PC-9 (cell line): Measurements from ENCODE around the gene ATP2B2. TPM values are rescaled to one million over a fixed set of nuclear protein-coding genes. Genes with fewer than 3 reads are reported as not detected.

Source experiments
- BruUV-seq: library from RNA; stranded (reverse); fragments of 400-500 nt; replicated peaks from 2 replicates; lab custom pipeline; 2021; lab: Mats Ljungman, UMichigan
- CTCF ChIA-PET: fragments of 300-600 bp; sonication (Branson Sonifier 250); formaldehyde crosslinking; loops from one replicate; lab custom pipeline; 2022; ENCODE audit warnings: antibody characterized with exemption; lab: Charles Lee
- POLR2A ChIA-PET: fragments of 300-600 bp; sonication (Branson Sonifier 250); formaldehyde crosslinking; loops from one replicate; lab custom pipeline; 2022; ENCODE audit warnings: antibody characterized with exemption; ENCODE audit not compliant: unreplicated experiment; lab: Charles Lee
- DNase-seq, 2 experiments: peaks; one replicate each; pipeline versions ENCODE4 v3.0.0 to v3.0.0-alpha.2; 2015 to 2022; ENCODE audit warnings: mixed read lengths in 1 of 2
- H2AFZ ChIP-seq: fragments of 200-600 bp; sonication (generic); 2 replicates; pipeline ENCODE4 v1.8.1; 2017; ENCODE audit warnings: antibody characterized with exemption
- H3F3A ChIP-seq: fragments of 200-600 bp; sonication (generic); 2 replicates; pipeline ENCODE4 v1.8.1; 2017; ENCODE audit warnings: antibody characterized with exemption, mild to moderate bottlenecking, low read depth; ENCODE audit not compliant: insufficient read depth
- H3K27ac ChIP-seq: fragments of 200-600 bp; sonication (generic); 2 replicates; pipeline ENCODE4 v1.6.1; 2016; ENCODE audit warnings: mixed run types
- H3K27me3 ChIP-seq: fragments of 200-600 bp; sonication (generic); 2 replicates; pipeline ENCODE4 v1.6.1; 2016; ENCODE audit warnings: low read depth, mixed run types; ENCODE audit not compliant: insufficient read depth
- H3K36me3 ChIP-seq: fragments of 200-600 bp; sonication (generic); 2 replicates; pipeline ENCODE4 v1.6.1; 2016; ENCODE audit warnings: low read depth, mixed run types
- H3K4me1 ChIP-seq: fragments of 200-600 bp; sonication (generic); replicated peaks from 2 replicates; pipeline ENCODE4 v1.6.1; 2016; ENCODE audit warnings: mixed run types; ENCODE audit not compliant: insufficient read depth
- H3K4me2 ChIP-seq: fragments of 200-600 bp; sonication (generic); 2 replicates; pipeline ENCODE4 v1.6.1; 2017; ENCODE audit warnings: mixed run types
- H3K4me3 ChIP-seq: fragments of 200-600 bp; sonication (generic); 2 replicates; pipeline ENCODE4 v1.6.1; 2016; ENCODE audit warnings: mixed run types
- H3K79me2 ChIP-seq: fragments of 200-600 bp; sonication (generic); 2 replicates; pipeline ENCODE4 v1.6.1; 2017; ENCODE audit warnings: low read depth, mixed run types
- H3K9me2 ChIP-seq: fragments of 200-600 bp; sonication (generic); 2 replicates; pipeline ENCODE4 v1.8.1; 2017; ENCODE audit warnings: mild to moderate bottlenecking; ENCODE audit not compliant: insufficient read depth
- H3K9me3 ChIP-seq: fragments of 200-600 bp; sonication (generic); 2 replicates; pipeline ENCODE4 v1.8.1; 2016; ENCODE audit warnings: low read depth; ENCODE audit not compliant: insufficient read depth
- H4K20me1 ChIP-seq: fragments of 200-600 bp; sonication (generic); 2 replicates; pipeline ENCODE4 v1.8.1; 2017; ENCODE audit not compliant: insufficient read depth
- CTCF ChIP-seq: fragments of 200-600 bp; sonication (generic); conservative IDR thresholded peaks from 2 replicates; pipeline ENCODE4 v1.6.1; 2017; ENCODE audit warnings: mixed run types, antibody characterized with exemption, mild to moderate bottlenecking, moderate library complexity
- EZH2 ChIP-seq: fragments of 200-600 bp; sonication (generic); IDR thresholded peaks from 2 replicates; pipeline ENCODE4 v1.8.0; 2017; ENCODE audit warnings: antibody characterized with exemption, low read depth
- intact Hi-C: fragments of 100-400 bp; cut with micrococcal nuclease; formaldehyde crosslinking; loops from one replicate; pipeline ENCODE4 v1.10.0; 2022; ENCODE audit not compliant: unreplicated experiment
- total RNA-seq: library from RNA; stranded (reverse); gene quantifications from 2 replicates; pipeline ENCODE4 v1.2.3, GENCODE V29; 2021

ATP2B2 gene
- total RNA-seq, 1 experiment from 2014 or later: not detected

- no peak overlapping the region for H2AFZ ChIP-seq
- no peaks in the 10 kb centered on the region for H3K9me3 ChIP-seq
- no TSS peak for BruUV-seq
- H3K27ac ChIP-seq: no peak overlapping the region
- no peak overlapping the region for H3K4me2 ChIP-seq
- H4K20me1 ChIP-seq: peaks cover 12% of the 10 kb centered on the region; the same call in 1 of the 2 replicates
- H3K36me3 ChIP-seq: peaks cover 6% of the 10 kb centered on the region; the same call in 1 of the 2 replicates
- ChIA-PET CTCF (interaction anchor here (0.8 kb wide), 1 partner anchor 19 kb away, joined by 4 read pairs; no protein-coding TSS in a partner anchor), POLR2A (no interaction called here)
- no peaks in the 10 kb centered on the region for H3F3A ChIP-seq
- H3K4me3 ChIP-seq: no peak overlapping the region
- peaks cover 38% of the 10 kb centered on the region for H3K27me3 ChIP-seq
- DNase-seq: peak in 1 of 2 experiments; percentile 14
- peaks cover 8% of the 10 kb centered on the region for H3K4me1 ChIP-seq
- H3K79me2 ChIP-seq: peaks cover 31% of the 10 kb centered on the region
- intact Hi-C loops: loop anchor here (10.0 kb wide), 1 partner anchor 578 kb away; the partner anchor contains the start of gene OGG1
- TF ChIP-seq EZH2 (no peak), CTCF (peak; percentile 59; the same call in 1 of the 2 replicates)
- H3K9me2 ChIP-seq: no peaks in the 10 kb centered on the region
Observed at GRCh38 chr3:10322352-10322710, 183.1 kb downstream of the ATP2B2 start.

GRCh38 chr3:10321630-10322351, 183.6 kb downstream of the ATP2B2 start:
- H3K4me2 ChIP-seq: no peak overlapping the region
- peaks cover 8% of the 10 kb centered on the region for H3K4me1 ChIP-seq
- H4K20me1 ChIP-seq: peaks cover 12% of the 10 kb centered on the region; the same call in 1 of the 2 replicates
- H3K79me2 ChIP-seq: peaks cover 31% of the 10 kb centered on the region
- no peaks in the 10 kb centered on the region for H3K9me2 ChIP-seq
- DNase-seq: no peak
- POLR2A ChIA-PET: no interaction called here
- H3K4me3 ChIP-seq: no peak overlapping the region
- H3K27me3 ChIP-seq: peaks cover 32% of the 10 kb centered on the region
- H3K36me3 ChIP-seq: peaks cover 6% of the 10 kb centered on the region; the same call in 1 of the 2 replicates
- no peaks in the 10 kb centered on the region for H3K9me3 ChIP-seq
- intact Hi-C loops: loop anchor here (10.0 kb wide), 1 partner anchor 577 kb away; the partner anchor contains the start of gene OGG1
- no peak for TF ChIP-seq EZH2
- no peak overlapping the region for H3K27ac ChIP-seq
- BruUV-seq: no TSS peak
- CTCF ChIA-PET: interaction anchor here (0.8 kb wide), 1 partner anchor 19 kb away, joined by 4 read pairs; no protein-coding TSS in a partner anchor
- no peak overlapping the region for H2AFZ ChIP-seq
- H3F3A ChIP-seq: no peaks in the 10 kb centered on the region

GRCh38 chr3:10320320-10320677, 185.1 kb downstream of the ATP2B2 start:
- H3K79me2 ChIP-seq: peaks cover 31% of the 10 kb centered on the region
- no peaks in the 10 kb centered on the region for H3F3A ChIP-seq
- TF ChIP-seq CTCF (no peak), EZH2 (no peak)
- ChIA-PET POLR2A (interaction anchor here (0.6 to 0.7 kb wide), 4 partner anchors 34 to 1018 kb away, joined by 3 to 9 read pairs (median 4); no protein-coding TSS in a partner anchor), CTCF (interaction anchor here (0.9 kb wide), 1 partner anchor 171 kb away, joined by 3 read pairs; no protein-coding TSS in a partner anchor)
- BruUV-seq: no TSS peak
- peaks cover 14% of the 10 kb centered on the region for H3K36me3 ChIP-seq
- H3K27me3 ChIP-seq: peaks cover 17% of the 10 kb centered on the region
- H3K4me2 ChIP-seq: peak overlapping the region; percentile 92
- no peak for DNase-seq
- peak overlapping the region; percentile 84 for H3K4me3 ChIP-seq
- H3K27ac ChIP-seq: peak overlapping the region; percentile 44
- no peaks in the 10 kb centered on the region for H3K9me3 ChIP-seq
- H3K4me1 ChIP-seq: peaks cover 8% of the 10 kb centered on the region
- H4K20me1 ChIP-seq: peaks cover 12% of the 10 kb centered on the region; the same call in 1 of the 2 replicates
- H2AFZ ChIP-seq: peak overlapping the region; percentile 86; the same call in 1 of the 2 replicates
- intact Hi-C loops: loop anchor here (10.0 kb wide), 1 partner anchor 575 kb away; the partner anchor contains the start of gene OGG1
- no peaks in the 10 kb centered on the region for H3K9me2 ChIP-seq
